ENCODE data around the gene RNU6-1.

- TF ChIP-seq, protein P1, sequence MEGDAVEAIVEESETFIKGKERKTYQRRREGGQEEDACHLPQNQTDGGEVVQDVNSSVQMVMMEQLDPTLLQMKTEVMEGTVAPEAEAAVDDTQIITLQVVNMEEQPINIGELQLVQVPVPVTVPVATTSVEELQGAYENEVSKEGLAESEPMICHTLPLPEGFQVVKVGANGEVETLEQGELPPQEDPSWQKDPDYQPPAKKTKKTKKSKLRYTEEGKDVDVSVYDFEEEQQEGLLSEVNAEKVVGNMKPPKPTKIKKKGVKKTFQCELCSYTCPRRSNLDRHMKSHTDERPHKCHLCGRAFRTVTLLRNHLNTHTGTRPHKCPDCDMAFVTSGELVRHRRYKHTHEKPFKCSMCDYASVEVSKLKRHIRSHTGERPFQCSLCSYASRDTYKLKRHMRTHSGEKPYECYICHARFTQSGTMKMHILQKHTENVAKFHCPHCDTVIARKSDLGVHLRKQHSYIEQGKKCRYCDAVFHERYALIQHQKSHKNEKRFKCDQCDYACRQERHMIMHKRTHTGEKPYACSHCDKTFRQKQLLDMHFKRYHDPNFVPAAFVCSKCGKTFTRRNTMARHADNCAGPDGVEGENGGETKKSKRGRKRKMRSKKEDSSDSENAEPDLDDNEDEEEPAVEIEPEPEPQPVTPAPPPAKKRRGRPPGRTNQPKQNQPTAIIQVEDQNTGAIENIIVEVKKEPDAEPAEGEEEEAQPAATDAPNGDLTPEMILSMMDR (IDR thresholded peaks at IDR 0.05) = no peak
- no peak for TF ChIP-seq EZH2 (IDR thresholded peaks at IDR 0.05; ENCODE audit: borderline replicate concordance, insufficient read depth, low read depth, low read length, poor library complexity, severe bottlenecking)
Observed at GRCh38 chr15:67882487-67883233, 42.8 kb upstream of the RNU6-1 start.

Measured in B cell (primary cell).